ENCODE data around the gene CLDN7. TPM values are rescaled to one million over a fixed set of nuclear protein-coding genes. Genes with fewer than 3 reads are reported as not detected.

CLDN7 gene
- total RNA-seq, 4 donors from 2014 or later: 1.4 to 16.9 (median 4.7) TPM; not detected in 1

- Histone ChIP-seq H3K27ac (peak overlapping the region; percentile 91 to 100 (median 100)), H3K9me3 (no peaks in the 10 kb centered on the region), H3K4me1 (peaks cover 5 to 51% (median 16%) of the 10 kb centered on the region in 3 donors), H3K4me3 (peak overlapping the region; percentile 68 to 99), H3K27me3 (no peaks in the 10 kb centered on the region), H3K36me3 (peaks cover 3 to 38% of the 10 kb centered on the region in 2 donors)
- TF ChIP-seq EP300 (IDR thresholded peaks at IDR 0.05) (no peak), POLR2A (IDR thresholded peaks at IDR 0.05) (peak in 1 of 2 donors; percentile 95), POLR2AphosphoS5 (IDR thresholded peaks at IDR 0.05) (no peak), CTCF (IDR thresholded peaks at IDR 0.05) (peak in 3 of 4 experiments; percentile 13 to 44 (median 33))
- peak; percentile 17 for ATAC-seq
- 0% methylated on average over 3 of the region's 104 CpGs; no CpG with 5 or more reads in 1 of the 2 donors for WGBS, 2 donors (ENCODE audit: low coverage in 1 of 2)
Observed at GRCh38 chr17:7307686-7308624, 45.7 kb upstream of the CLDN7 start.

- Histone ChIP-seq H3K4me3 (peak within 1 kb of the TSS; percentile 68 to 99), H3K4me1 (peaks cover 5 to 42% (median 15%) of the 10 kb centered on the region in 3 donors), H3K36me3 (peaks cover 3 to 29% of the 10 kb centered on the region in 2 donors), H3K27me3 (no peaks in the 10 kb centered on the region), H3K9me3 (no peaks in the 10 kb centered on the region), H3K27ac (peak within 1 kb of the TSS; percentile 91 to 100 (median 100))
- peak; percentile 93 for ATAC-seq
- 0% methylated on average over 10 to 37 of the region's 64 CpGs for WGBS, 2 donors (ENCODE audit: low coverage in 1 of 2)
- TF ChIP-seq POLR2A (IDR thresholded peaks at IDR 0.05) (peak; percentile 74 to 93), POLR2AphosphoS5 (IDR thresholded peaks at IDR 0.05) (peak; percentile 94), CTCF (IDR thresholded peaks at IDR 0.05) (no peak)
Observed at GRCh38 chr17:7306911-7307685, 44.8 kb upstream of the CLDN7 start, which contains the start of gene EIF5A. TSS of gene EIF5A (plus strand) at chr17:7307628. CDS start at chr17:7309636, 2,008 bp downstream.

- TF ChIP-seq CTCF (IDR thresholded peaks at IDR 0.05) (no peak), POLR2A (IDR thresholded peaks at IDR 0.05) (no peak), EP300 (IDR thresholded peaks at IDR 0.05) (no peak), POLR2AphosphoS5 (IDR thresholded peaks at IDR 0.05) (no peak)
- peaks cover 2 to 15% (median 4%) of the 10 kb centered on the region in 3 donors for H3K4me1 ChIP-seq
- H3K27ac ChIP-seq: no peak overlapping the region
- H3K4me3 ChIP-seq: no peak overlapping the region
- H3K9me3 ChIP-seq: no peaks in the 10 kb centered on the region
- no peaks in the 10 kb centered on the region for H3K27me3 ChIP-seq
- 90 to 91% methylated on average over 3 to 7 of the region's 7 CpGs for WGBS, 2 donors (ENCODE audit: low coverage in 1 of 2)
- peaks cover 0 to under 1% of the 10 kb centered on the region in 2 donors for H3K36me3 ChIP-seq
- no peak for ATAC-seq
Observed at GRCh38 chr17:7304179-7304578, 41.9 kb upstream of the CLDN7 start.

GRCh38 chr17:7296189-7296861 lies 34.0 kb upstream of the CLDN7 start:
- 4 to 38% methylated on average over 2 to 15 of the region's 51 CpGs for WGBS, 2 donors (ENCODE audit: low coverage in 1 of 2)

More at GRCh38 chr17:7296189-7296861, 34.0 kb upstream of the CLDN7 start:
- no peaks in the 10 kb centered on the region for H3K9me3 ChIP-seq
- peak; percentile 88 for ATAC-seq
- peaks cover 25% of the 10 kb centered on the region for H3K27me3 ChIP-seq
- H3K4me1 ChIP-seq: peaks cover 5 to 56% (median 41%) of the 10 kb centered on the region in 3 donors
- peak overlapping the region in 1 of 2 donors; percentile 30 for H3K4me3 ChIP-seq
- TF ChIP-seq POLR2A (IDR thresholded peaks at IDR 0.05) (no peak), POLR2AphosphoS5 (IDR thresholded peaks at IDR 0.05) (peak; percentile 78), CTCF (IDR thresholded peaks at IDR 0.05) (peak in 3 of 4 experiments; percentile 98 to 99 (median 99))
- no peaks in the 10 kb centered on the region for H3K36me3 ChIP-seq
- H3K27ac ChIP-seq: peak overlapping the region; percentile 58 to 98 (median 90)

Data from gastroesophageal sphincter (tissue), 4 donors.